BE2C (cell line): ENCODE data around the gene YWHAB.

Experiments used
- DNase-seq: peaks from one replicate; pipeline ENCODE4 v3.0.0-alpha.2; 2020
- H3K27me3 ChIP-seq: fragments of 250-450 bp; sonication (Bioruptor Pico); 2 replicates; pipeline ENCODE4 v1.5.1; 2020; ENCODE audit warnings: mild to moderate bottlenecking
- H3K36me3 ChIP-seq: fragments of 250-450 bp; sonication (Bioruptor Pico); 2 replicates; pipeline ENCODE4 v1.5.1; 2020; ENCODE audit warnings: mild to moderate bottlenecking
- H3K4me1 ChIP-seq: fragments of 250-450 bp; sonication (Bioruptor Pico); 2 replicates; pipeline ENCODE4 v1.5.1; 2020
- H3K4me3 ChIP-seq: 2 replicates; pipeline ENCODE4 v1.5.1; 2011; ENCODE audit warnings: low read depth, low read length
- H3K9me3 ChIP-seq: fragments of 250-450 bp; sonication (Bioruptor Pico); 2 replicates; pipeline ENCODE4 v1.5.1; 2020
- CTCF ChIP-seq: IDR thresholded peaks from 2 replicates; pipeline ENCODE4 v1.5.1; 2012; ENCODE audit warnings: mild to moderate bottlenecking, low read depth, low read length

YWHAB gene

GRCh38 chr20:44928595-44928994, 43.1 kb downstream of the YWHAB start:
- DNase-seq, result no peak
- no peak for TF ChIP-seq CTCF
- no peaks in the 10 kb centered on the region for H3K27me3 ChIP-seq
- peaks cover 4% of the 10 kb centered on the region; the same call in 1 of the 2 replicates for H3K36me3 ChIP-seq
- H3K9me3 ChIP-seq, result no peaks in the 10 kb centered on the region
- H3K4me1 ChIP-seq, result no peaks in the 10 kb centered on the region
- H3K4me3 ChIP-seq, result no peak overlapping the region

GRCh38 chr20:44930517-44931168, 45.1 kb downstream of the YWHAB start:
- Histone ChIP-seq H3K36me3 (peaks cover 4% of the 10 kb centered on the region; the same call in 1 of the 2 replicates), H3K27me3 (no peaks in the 10 kb centered on the region), H3K4me3 (no peak overlapping the region), H3K9me3 (no peaks in the 10 kb centered on the region), H3K4me1 (no peaks in the 10 kb centered on the region)
- TF ChIP-seq CTCF, result no peak
- no peak for DNase-seq

GRCh38 chr20:44931911-44932310, 46.4 kb downstream of the YWHAB start:
- TF ChIP-seq CTCF, result no peak
- Histone ChIP-seq H3K4me3 (no peak overlapping the region), H3K27me3 (no peaks in the 10 kb centered on the region), H3K9me3 (no peaks in the 10 kb centered on the region), H3K4me1 (no peaks in the 10 kb centered on the region), H3K36me3 (peaks cover 4% of the 10 kb centered on the region; the same call in 1 of the 2 replicates)
- DNase-seq, result no peak

GRCh38 chr20:44932916-44933315, 47.4 kb downstream of the YWHAB start:
- Histone ChIP-seq H3K36me3 (peaks cover 4% of the 10 kb centered on the region; the same call in 1 of the 2 replicates), H3K27me3 (no peaks in the 10 kb centered on the region), H3K4me1 (no peaks in the 10 kb centered on the region)

GRCh38 chr20:44936510-44936909, 51.0 kb downstream of the YWHAB start:
- peaks cover 15% of the 10 kb centered on the region for H3K36me3 ChIP-seq
- TF ChIP-seq CTCF, result no peak
- no peak for DNase-seq
- no peak overlapping the region for H3K4me3 ChIP-seq
- no peaks in the 10 kb centered on the region for H3K9me3 ChIP-seq
- no peaks in the 10 kb centered on the region for H3K27me3 ChIP-seq
- H3K4me1 ChIP-seq, result no peaks in the 10 kb centered on the region

More at GRCh38 chr20:44932916-44933315, 47.4 kb downstream of the YWHAB start:
- H3K4me3 ChIP-seq, result no peak overlapping the region
- no peak for TF ChIP-seq CTCF
- DNase-seq, result no peak
- no peaks in the 10 kb centered on the region for H3K9me3 ChIP-seq

GRCh38 chr20:44938637-44939036, 53.1 kb downstream of the YWHAB start:
- no peaks in the 10 kb centered on the region for H3K27me3 ChIP-seq
- no peak for DNase-seq
- H3K4me1 ChIP-seq, result no peaks in the 10 kb centered on the region
- TF ChIP-seq CTCF, result no peak
- H3K36me3 ChIP-seq, result peaks cover 31% of the 10 kb centered on the region
- no peaks in the 10 kb centered on the region for H3K9me3 ChIP-seq
- H3K4me3 ChIP-seq, result no peak overlapping the region
